Spinal cord (tissue), 10 donors: ENCODE data around the gene THSD4. TPM values are rescaled to one million over a fixed set of nuclear protein-coding genes. Genes with fewer than 3 reads are reported as not detected.

Experiments
- DNase-seq, 6 donors: peaks; one replicate each; pipeline versions ENCODE4 v3.0.0 to v3.0.0-alpha.2; 2013 to 2015; ENCODE audit warnings: low spot score in 6 of 6, low read depth in 4 of 6
- H3K27ac ChIP-seq: one replicate; pipeline ENCODE4 v1.5.1; 2013; ENCODE audit warnings: low read depth, low read length, control low read depth
- H3K27me3 ChIP-seq: one replicate; pipeline ENCODE4 v1.6.1; 2013; ENCODE audit warnings: low read length; ENCODE audit not compliant: control insufficient read depth, insufficient read depth
- H3K36me3 ChIP-seq: one replicate; pipeline ENCODE4 v1.6.1; 2013; ENCODE audit warnings: low read length; ENCODE audit not compliant: control insufficient read depth, insufficient read depth
- H3K4me1 ChIP-seq: one replicate; pipeline ENCODE4 v1.6.1; 2013; ENCODE audit warnings: low read length; ENCODE audit not compliant: control insufficient read depth, insufficient read depth
- H3K4me3 ChIP-seq: one replicate; pipeline ENCODE4 v1.5.1; 2013; ENCODE audit warnings: low read depth, low read length, control low read depth
- H3K9me3 ChIP-seq: one replicate; pipeline ENCODE4 v1.6.1; 2013; ENCODE audit warnings: low read length; ENCODE audit not compliant: control insufficient read depth, insufficient read depth
- WGBS: methylation state at CpG from one replicate; pipeline ENCODE4 v1.1.5; 2013; ENCODE audit warnings: missing lambda C conversion rate; ENCODE audit not compliant: insufficient coverage; 5-methylcytosine and 5-hydroxymethylcytosine counted together
- polyA plus RNA-seq, 2 donors: library from polyadenylated mRNA; unstranded; fragments of 120-200 nt; gene quantifications; one replicate each; pipeline ENCODE4 v1.2.1, GENCODE V29; 2013; ENCODE audit not compliant: insufficient read length in 2 of 2
- total RNA-seq, 2 donors: library from RNA; depleted of rRNA in 1 of 2; stranded (reverse); fragments of 120-200 nt in 1 of 2; fragments of >200 nt in 1 of 2; gene quantifications; one replicate each; pipeline versions ENCODE4 v1.2.3 to v1.2.4, GENCODE V29; 2013 to 2014
- donor health status: healthy.

Gene THSD4
- total and polyA plus RNA-seq, 4 donors = 18.2 to 127 (median 63.2) TPM

DNA sequence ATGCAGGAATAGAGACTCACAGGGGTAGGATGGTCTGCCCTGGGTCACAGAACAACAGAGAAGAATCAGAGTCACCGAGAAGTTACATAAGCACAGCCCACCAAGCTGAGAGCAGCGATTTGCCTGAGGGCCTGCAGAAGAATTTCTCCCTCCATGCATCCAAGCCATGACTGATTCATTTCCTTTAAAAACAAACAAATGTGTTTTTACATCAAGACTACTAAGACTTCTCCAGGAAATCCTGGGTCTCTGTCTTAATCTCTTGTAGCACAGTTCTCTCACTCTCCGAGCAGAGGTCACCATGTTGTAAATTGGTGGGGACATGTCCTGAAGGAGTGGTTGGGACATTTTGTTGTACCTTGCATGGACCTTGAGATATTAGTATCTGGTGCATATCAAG lies 159.8 kb downstream of the THSD4 start:
- Histone ChIP-seq H3K27me3 (no peaks in the 10 kb centered on the region), H3K36me3 (no peaks in the 10 kb centered on the region), H3K4me3 (no peak overlapping the region), H3K27ac (peak overlapping the region; percentile 19), H3K9me3 (no peaks in the 10 kb centered on the region), H3K4me1 (no peaks in the 10 kb centered on the region)
- DNase-seq = peak in 1 of 6 donors; percentile 25
- 60% methylated on average over 2 of the region's 3 CpGs for WGBS

DNA sequence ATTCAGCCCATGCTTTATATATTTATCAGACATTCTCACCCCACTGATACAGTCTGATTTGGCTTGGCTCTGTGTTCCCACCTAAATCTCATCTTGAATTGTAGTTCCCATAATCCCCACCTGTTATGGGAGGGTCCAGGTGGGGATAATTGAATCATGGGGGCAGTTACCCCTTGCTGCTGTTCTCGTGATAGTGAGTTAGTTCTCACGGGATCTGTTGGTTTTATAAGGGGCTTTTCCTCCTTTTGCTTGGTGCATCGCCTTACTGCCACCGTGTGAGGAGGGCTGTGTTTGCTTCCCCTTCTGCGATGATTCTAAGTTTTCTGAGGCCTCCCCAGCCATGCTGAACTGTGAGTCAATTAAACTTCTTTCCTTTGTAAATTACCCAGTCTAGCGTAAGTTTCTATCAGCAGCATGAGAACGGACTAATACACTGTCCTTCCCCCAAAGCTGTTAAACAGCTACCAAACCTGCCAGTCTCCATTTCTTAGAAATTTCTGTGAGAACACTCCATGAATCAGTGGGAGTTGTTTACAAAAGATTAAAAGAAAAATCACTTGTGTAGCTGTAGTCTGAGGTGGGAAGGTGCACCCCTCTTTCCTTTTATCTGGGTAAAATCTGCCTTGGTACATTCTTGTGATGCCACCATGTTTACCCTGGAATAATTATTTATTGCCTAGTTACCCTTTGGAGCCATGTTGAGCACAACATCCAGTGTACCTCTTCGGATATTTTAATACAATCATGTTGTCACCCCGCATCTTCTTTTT lies 160.5 kb downstream of the THSD4 start:
- H3K4me1 ChIP-seq = no peaks in the 10 kb centered on the region
- no peak for DNase-seq
- no peaks in the 10 kb centered on the region for H3K36me3 ChIP-seq

DNA sequence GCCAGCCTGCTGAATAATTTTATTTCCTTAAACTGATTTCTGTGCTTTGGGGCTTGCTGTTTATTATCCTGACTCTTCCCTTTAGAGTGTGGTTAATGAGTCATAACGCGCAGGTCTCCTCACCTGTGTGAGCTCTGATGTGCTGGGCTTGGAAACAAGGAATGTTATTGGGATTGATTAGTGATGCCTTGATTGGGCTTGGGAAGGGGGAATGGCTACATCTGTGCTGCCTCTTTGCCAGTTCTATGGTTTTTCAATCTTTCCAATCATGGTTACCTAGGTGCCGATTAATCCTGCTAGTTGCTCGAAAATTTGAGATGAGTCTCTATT lies 161.0 kb downstream of the THSD4 start:
- H3K36me3 ChIP-seq = no peaks in the 10 kb centered on the region
- no peaks in the 10 kb centered on the region for H3K4me1 ChIP-seq
- H3K9me3 ChIP-seq = no peaks in the 10 kb centered on the region
- H3K27ac ChIP-seq = no peak overlapping the region
- DNase-seq = peak in 1 of 6 donors; percentile 56
- no peaks in the 10 kb centered on the region for H3K27me3 ChIP-seq
- no CpG with 5 or more reads among the region's 4 CpGs for WGBS
- no peak overlapping the region for H3K4me3 ChIP-seq

More for the DNA sequence above, 160.5 kb downstream of the THSD4 start:
- Histone ChIP-seq H3K27me3 (no peaks in the 10 kb centered on the region), H3K4me3 (no peak overlapping the region), H3K9me3 (no peaks in the 10 kb centered on the region), H3K27ac (no peak overlapping the region)
- WGBS = 60% methylated on average over 5 of the region's 9 CpGs

DNA sequence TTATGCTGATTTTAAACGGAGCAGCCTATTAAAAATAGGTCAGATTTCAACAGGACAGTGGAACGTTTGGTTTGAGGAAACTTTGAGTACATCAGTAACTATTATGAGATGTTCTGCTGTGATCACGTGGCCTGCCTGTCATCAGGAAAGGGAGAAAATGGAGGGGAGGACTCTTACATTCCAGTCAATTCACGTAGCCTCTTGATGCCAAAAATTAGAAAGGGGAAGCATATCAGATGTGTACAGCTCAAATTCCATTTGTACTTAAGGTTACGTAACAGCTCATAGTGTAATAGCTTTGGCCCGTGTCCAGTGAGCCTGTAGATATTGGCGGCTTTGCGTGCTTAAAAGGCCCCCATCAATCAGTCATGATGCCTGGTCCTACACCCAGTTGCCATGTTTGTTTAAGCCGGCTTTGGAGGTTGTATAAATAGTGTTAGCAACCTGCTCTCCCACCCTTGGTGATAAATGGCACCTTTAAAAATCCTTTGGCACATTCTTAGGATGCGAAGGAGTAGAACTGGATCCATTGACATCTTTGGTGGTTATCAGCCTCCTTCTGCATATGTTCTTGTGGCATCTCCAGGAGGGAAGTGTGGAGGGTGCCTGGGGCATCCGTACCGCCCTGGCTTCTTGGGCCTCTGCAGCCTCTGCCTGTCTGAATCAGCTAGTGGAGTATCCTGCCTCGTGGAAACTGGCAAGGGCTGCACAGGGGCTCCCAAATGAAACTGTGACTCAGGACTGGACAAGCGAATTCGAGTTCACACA lies 163.9 kb downstream of the THSD4 start:
- H3K27ac ChIP-seq = no peak overlapping the region
- H3K36me3 ChIP-seq = no peaks in the 10 kb centered on the region
- 80% methylated on average over 8 of the region's 15 CpGs for whole genome bisulfite sequencing
- no peaks in the 10 kb centered on the region for H3K27me3 ChIP-seq
- no peaks in the 10 kb centered on the region for H3K4me1 ChIP-seq
- no peaks in the 10 kb centered on the region for H3K9me3 ChIP-seq
- peak in 2 of 6 donors; percentile 37 to 38 for DNase-seq
- H3K4me3 ChIP-seq = no peak overlapping the region

DNA sequence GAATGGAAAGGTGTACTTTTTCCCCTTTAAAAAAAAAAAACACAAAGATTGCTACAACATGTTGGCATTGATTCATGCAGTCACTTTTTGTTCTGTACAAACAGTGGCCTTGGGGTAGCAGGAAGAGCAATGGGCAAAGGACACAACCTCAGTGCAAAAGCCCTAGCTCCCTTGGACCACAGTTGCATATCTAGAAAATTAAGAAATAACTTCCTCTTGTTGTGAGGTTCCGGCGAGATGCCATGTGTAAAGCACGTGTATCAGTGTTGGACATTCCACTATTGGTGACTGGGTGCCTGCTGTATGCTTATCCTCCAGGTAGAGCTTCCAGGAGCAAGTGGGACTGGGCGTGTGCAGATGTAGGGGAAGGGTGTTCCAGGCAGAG lies 164.5 kb downstream of the THSD4 start:
- WGBS = 95% methylated on average over 4 of the region's 4 CpGs
- Histone ChIP-seq H3K27ac (no peak overlapping the region), H3K9me3 (no peaks in the 10 kb centered on the region), H3K36me3 (no peaks in the 10 kb centered on the region), H3K4me1 (no peaks in the 10 kb centered on the region), H3K27me3 (no peaks in the 10 kb centered on the region), H3K4me3 (no peak overlapping the region)
- DNase-seq = no peak

DNA sequence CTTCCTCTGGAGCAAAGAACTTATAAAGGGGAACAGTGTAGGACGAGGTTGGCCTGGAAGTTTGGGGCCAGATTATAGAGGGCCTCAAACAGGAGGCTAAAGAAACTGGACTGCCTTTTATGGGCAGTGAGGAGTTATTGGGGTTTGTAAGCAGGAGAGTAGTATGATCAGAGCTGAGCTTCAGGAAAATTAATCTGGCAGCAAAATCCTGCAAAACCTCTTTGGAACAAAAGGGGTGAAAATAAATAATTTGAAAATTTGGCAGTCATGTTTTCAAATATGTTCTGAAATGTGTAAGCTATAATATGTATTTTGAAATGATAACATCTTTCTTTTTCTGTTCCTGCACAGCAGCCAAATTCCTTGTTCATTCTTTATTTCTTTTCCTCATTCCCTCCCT lies 164.9 kb downstream of the THSD4 start:
- DNase-seq = no peak
- Histone ChIP-seq H3K4me3 (no peak overlapping the region), H3K36me3 (no peaks in the 10 kb centered on the region), H3K27me3 (no peaks in the 10 kb centered on the region), H3K4me1 (no peaks in the 10 kb centered on the region), H3K27ac (no peak overlapping the region), H3K9me3 (no peaks in the 10 kb centered on the region)
- WGBS = 91% methylated on average over 1 of the region's 1 CpG

DNA sequence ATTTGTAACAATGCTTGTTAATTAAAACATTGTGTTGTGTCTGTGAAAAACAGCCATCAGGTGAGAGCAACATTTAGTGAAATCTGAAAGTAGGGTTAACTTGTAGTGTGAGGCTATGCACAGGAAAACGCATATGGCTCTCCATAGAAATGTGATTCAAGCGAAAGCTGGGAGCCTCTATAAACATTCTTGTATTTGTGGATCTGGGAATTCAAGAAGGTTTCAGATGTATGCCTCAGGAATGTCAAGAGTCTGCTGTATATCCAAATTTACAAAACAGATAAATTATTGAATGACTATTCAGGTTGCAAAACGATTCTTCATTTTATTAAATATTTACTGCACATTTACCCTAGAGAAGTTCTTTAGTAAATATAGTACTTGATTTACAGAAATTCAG lies 166.0 kb downstream of the THSD4 start:
- Histone ChIP-seq H3K36me3 (no peaks in the 10 kb centered on the region), H3K4me1 (no peaks in the 10 kb centered on the region), H3K4me3 (no peak overlapping the region), H3K27me3 (no peaks in the 10 kb centered on the region), H3K9me3 (no peaks in the 10 kb centered on the region), H3K27ac (no peak overlapping the region)
- DNase-seq = no peak
- no CpG with 5 or more reads among the region's 3 CpGs for WGBS

DNA sequence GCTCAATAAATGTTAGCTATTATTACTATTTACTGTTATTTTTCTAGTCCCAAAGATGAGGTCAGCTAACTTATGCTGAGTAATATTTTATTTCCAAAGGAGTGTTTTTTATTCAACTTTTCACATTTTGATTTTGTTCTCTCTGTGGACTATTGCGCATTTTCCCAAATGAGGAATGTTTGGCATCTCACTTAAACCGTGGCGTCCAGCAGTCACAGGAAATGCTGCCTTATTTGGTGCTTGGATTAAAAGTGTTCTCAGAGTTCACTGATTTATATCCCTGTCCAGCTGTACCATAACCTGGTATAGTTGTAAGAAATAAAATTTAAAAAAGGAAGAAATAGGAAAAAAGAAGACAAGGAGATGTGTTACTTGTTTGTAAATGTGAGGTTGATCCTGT lies 166.8 kb downstream of the THSD4 start:
- Histone ChIP-seq H3K36me3 (no peaks in the 10 kb centered on the region), H3K4me1 (no peaks in the 10 kb centered on the region), H3K4me3 (no peak overlapping the region), H3K9me3 (no peaks in the 10 kb centered on the region), H3K27ac (no peak overlapping the region), H3K27me3 (no peaks in the 10 kb centered on the region)
- 95% methylated on average over 3 of the region's 3 CpGs for WGBS
- DNase-seq = no peak

DNA sequence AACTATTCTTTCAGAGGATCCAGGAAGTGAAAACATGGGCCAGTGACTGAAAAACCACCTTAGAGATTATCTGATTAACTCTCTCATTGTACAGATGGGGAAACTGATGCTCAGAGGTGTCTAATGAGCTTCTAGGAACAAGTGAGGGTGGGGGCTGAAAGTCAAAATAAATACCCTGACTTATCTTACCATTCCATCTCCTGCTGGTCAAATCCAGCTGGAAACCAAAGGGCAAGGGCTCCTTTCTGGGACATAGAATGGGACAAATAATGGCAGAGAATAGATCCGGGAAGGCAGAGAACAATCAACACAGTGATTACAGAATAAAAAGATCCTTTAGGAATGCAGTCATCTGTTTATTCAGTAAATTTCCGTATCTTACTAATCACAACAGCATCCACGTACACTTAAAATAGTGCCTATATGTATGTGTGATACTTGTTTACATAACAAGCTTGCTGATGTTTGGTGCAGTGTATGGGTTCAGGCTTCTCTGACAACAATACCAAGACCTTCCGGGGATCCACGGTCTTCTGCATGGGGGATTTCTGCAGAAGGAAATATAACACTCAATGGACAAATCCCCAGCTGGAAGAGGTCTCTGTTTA lies 173.2 kb downstream of the THSD4 start:
- Histone ChIP-seq H3K4me3 (no peak overlapping the region), H3K36me3 (no peaks in the 10 kb centered on the region), H3K9me3 (no peaks in the 10 kb centered on the region), H3K27ac (no peak overlapping the region), H3K4me1 (no peaks in the 10 kb centered on the region), H3K27me3 (no peaks in the 10 kb centered on the region)
- no CpG with 5 or more reads among the region's 5 CpGs for WGBS
- DNase-seq = no peak
